Measurements from ENCODE around the gene PRELP.

DNA sequence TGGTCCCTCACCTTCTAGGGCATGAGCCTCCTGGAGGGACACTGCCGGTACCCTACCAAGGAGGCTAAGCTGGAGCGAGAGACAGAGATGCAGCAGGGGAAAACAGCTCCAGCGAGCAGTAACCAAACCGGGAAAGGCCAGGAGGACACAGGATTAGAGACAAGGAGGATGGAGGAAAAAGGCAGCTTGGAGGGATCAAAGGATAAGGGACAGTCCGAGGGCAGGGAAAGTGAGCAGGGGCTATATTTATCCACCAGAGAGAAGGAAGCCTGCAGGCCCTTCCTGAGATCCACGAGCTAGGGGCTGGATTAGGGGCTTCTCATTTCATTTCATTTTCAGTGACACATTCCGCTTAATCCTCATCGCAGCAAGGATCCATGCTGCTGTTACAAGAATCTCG lies 33.8 kb upstream of the PRELP start:
- TF ChIP-seq SUZ12 (IDR thresholded peaks at IDR 0.05; ENCODE audit: unreplicated experiment) (no peak), STAT3 (IDR thresholded peaks at IDR 0.05; ENCODE audit: low read depth, low read length) (no peak), PML (IDR thresholded peaks at IDR 0.05; ENCODE audit: low read length) (no peak), HDAC6 (IDR thresholded peaks at IDR 0.05; ENCODE audit: unreplicated experiment) (no peak), JUND (IDR thresholded peaks at IDR 0.05; ENCODE audit: low read depth, low read length) (no peak), MEF2A (IDR thresholded peaks at IDR 0.05; ENCODE audit: insufficient read depth, low read depth, low read length) (no peak), CBX3 (IDR thresholded peaks at IDR 0.05; ENCODE audit: borderline replicate concordance, low read depth) (no peak), TAF1 (IDR thresholded peaks at IDR 0.05; ENCODE audit: borderline replicate concordance, low read depth, low read length) (no peak)
- TF ChIP-seq, protein P1, sequence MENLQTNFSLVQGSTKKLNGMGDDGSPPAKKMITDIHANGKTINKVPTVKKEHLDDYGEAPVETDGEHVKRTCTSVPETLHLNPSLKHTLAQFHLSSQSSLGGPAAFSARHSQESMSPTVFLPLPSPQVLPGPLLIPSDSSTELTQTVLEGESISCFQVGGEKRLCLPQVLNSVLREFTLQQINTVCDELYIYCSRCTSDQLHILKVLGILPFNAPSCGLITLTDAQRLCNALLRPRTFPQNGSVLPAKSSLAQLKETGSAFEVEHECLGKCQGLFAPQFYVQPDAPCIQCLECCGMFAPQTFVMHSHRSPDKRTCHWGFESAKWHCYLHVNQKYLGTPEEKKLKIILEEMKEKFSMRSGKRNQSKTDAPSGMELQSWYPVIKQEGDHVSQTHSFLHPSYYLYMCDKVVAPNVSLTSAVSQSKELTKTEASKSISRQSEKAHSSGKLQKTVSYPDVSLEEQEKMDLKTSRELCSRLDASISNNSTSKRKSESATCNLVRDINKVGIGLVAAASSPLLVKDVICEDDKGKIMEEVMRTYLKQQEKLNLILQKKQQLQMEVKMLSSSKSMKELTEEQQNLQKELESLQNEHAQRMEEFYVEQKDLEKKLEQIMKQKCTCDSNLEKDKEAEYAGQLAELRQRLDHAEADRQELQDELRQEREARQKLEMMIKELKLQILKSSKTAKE (IDR thresholded peaks at IDR 0.05; ENCODE audit: low read depth, poor library complexity, severe bottlenecking), result no peak
- TF ChIP-seq, protein P2, sequence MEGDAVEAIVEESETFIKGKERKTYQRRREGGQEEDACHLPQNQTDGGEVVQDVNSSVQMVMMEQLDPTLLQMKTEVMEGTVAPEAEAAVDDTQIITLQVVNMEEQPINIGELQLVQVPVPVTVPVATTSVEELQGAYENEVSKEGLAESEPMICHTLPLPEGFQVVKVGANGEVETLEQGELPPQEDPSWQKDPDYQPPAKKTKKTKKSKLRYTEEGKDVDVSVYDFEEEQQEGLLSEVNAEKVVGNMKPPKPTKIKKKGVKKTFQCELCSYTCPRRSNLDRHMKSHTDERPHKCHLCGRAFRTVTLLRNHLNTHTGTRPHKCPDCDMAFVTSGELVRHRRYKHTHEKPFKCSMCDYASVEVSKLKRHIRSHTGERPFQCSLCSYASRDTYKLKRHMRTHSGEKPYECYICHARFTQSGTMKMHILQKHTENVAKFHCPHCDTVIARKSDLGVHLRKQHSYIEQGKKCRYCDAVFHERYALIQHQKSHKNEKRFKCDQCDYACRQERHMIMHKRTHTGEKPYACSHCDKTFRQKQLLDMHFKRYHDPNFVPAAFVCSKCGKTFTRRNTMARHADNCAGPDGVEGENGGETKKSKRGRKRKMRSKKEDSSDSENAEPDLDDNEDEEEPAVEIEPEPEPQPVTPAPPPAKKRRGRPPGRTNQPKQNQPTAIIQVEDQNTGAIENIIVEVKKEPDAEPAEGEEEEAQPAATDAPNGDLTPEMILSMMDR (IDR thresholded peaks at IDR 0.05 in 2 of 3, conservative IDR thresholded peaks at IDR 0.05 in 1 of 3; ENCODE audit: control insufficient read depth in 2 of 3, extremely low read depth in 1 of 3, insufficient read depth in 1 of 3, low read depth in 3 of 3, low read length in 3 of 3), result no peak
- TF ChIP-seq, protein P3, sequence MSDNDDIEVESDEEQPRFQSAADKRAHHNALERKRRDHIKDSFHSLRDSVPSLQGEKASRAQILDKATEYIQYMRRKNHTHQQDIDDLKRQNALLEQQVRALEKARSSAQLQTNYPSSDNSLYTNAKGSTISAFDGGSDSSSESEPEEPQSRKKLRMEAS (IDR thresholded peaks at IDR 0.05; ENCODE audit: low read depth, low read length), result no peak
- TF ChIP-seq, protein P4, sequence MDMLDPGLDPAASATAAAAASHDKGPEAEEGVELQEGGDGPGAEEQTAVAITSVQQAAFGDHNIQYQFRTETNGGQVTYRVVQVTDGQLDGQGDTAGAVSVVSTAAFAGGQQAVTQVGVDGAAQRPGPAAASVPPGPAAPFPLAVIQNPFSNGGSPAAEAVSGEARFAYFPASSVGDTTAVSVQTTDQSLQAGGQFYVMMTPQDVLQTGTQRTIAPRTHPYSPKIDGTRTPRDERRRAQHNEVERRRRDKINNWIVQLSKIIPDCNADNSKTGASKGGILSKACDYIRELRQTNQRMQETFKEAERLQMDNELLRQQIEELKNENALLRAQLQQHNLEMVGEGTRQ (IDR thresholded peaks at IDR 0.05; ENCODE audit: borderline replicate concordance, low read depth, low read length), result no peak
- TF ChIP-seq, protein P5, sequence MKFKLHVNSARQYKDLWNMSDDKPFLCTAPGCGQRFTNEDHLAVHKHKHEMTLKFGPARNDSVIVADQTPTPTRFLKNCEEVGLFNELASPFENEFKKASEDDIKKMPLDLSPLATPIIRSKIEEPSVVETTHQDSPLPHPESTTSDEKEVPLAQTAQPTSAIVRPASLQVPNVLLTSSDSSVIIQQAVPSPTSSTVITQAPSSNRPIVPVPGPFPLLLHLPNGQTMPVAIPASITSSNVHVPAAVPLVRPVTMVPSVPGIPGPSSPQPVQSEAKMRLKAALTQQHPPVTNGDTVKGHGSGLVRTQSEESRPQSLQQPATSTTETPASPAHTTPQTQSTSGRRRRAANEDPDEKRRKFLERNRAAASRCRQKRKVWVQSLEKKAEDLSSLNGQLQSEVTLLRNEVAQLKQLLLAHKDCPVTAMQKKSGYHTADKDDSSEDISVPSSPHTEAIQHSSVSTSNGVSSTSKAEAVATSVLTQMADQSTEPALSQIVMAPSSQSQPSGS (IDR thresholded peaks at IDR 0.05; ENCODE audit: low read length), result no peak
- TF ChIP-seq, protein P6, sequence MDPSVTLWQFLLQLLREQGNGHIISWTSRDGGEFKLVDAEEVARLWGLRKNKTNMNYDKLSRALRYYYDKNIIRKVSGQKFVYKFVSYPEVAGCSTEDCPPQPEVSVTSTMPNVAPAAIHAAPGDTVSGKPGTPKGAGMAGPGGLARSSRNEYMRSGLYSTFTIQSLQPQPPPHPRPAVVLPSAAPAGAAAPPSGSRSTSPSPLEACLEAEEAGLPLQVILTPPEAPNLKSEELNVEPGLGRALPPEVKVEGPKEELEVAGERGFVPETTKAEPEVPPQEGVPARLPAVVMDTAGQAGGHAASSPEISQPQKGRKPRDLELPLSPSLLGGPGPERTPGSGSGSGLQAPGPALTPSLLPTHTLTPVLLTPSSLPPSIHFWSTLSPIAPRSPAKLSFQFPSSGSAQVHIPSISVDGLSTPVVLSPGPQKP (IDR thresholded peaks at IDR 0.05; ENCODE audit: low read depth, low read length), result no peak

Measured in GM12878 (cell line).